ENCODE data around the gene NBEAL1. TPM values are rescaled to one million over a fixed set of nuclear protein-coding genes. Genes with fewer than 3 reads are reported as not detected.
A peak's percentile ranks its signal among the peaks of the same experiment; 100 is the strongest.
"Not testable (repeated sequence)": the region's sequence is repeated elsewhere in the genome, so short reads cannot be mapped to it uniquely, and the experiment has no call there.

NBEAL1 gene
- total and polyA plus RNA-seq, 7 experiments from 2014 or later: 6.2 to 15.9 (median 11.8) TPM

DNA sequence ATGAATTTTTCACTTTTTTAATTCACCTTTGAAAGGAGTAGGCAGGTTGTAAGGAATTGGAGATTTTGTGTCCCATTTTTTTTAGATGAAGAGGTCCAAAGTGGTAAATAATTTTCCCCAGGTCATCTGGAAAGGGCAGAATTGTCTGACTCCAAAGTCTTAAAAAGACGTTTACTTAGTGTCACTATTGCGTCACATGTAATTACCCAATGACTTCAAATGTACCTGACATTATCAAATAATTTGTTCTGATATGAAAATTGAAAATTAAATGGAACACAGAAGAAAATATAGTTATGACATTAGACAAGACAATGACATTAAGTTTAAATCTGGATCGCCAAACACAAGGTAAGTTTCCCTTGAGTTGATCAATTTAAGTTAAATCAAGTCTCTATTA lies 24.2 kb upstream of the NBEAL1 start:
- CTCF ChIA-PET: no interaction called here
- no peak for DNase-seq
- H3K4me3 Mint-ChIP-seq: no peak overlapping the region
- no peaks in the 10 kb centered on the region for H3K36me3 ChIP-seq (ENCODE audit: control insufficient read depth in 2 of 3, insufficient read depth in 3 of 3, low read length in 3 of 3)
- no peaks in the 10 kb centered on the region for H3K27me3 ChIP-seq (ENCODE audit: control insufficient read depth in 2 of 2, insufficient read depth in 2 of 2, low read length in 2 of 2)
- ATAC-seq: no peak
- no peak overlapping the region for H3K4me3 ChIP-seq (ENCODE audit: low read length)
- H3K9me3 Mint-ChIP-seq: peaks cover 0 to 4% (median 0%) of the 10 kb centered on the region in 11 donors
- H3K36me3 Mint-ChIP-seq: peaks cover 0 to 8% (median 0%) of the 10 kb centered on the region in 5 donors
- no peak overlapping the region for H3K27ac ChIP-seq (ENCODE audit: low read depth, low read length)
- H3K4me1 Mint-ChIP-seq: no peaks in the 10 kb centered on the region
- POLR2A ChIA-PET: no interaction called here
- peaks cover 0 to 9% (median 4%) of the 10 kb centered on the region in 5 donors for H3K27me3 Mint-ChIP-seq
- no peaks in the 10 kb centered on the region for H3K4me1 ChIP-seq (ENCODE audit: control insufficient read depth in 2 of 2, insufficient read depth in 2 of 2, low read length in 2 of 2)
- H3K9me3 ChIP-seq (ENCODE audit: control insufficient read depth in 2 of 3, low read length in 3 of 3): no peaks in the 10 kb centered on the region
- intact Hi-C loops (cut with micrococcal nuclease): no loop called here
- H3K27ac Mint-ChIP-seq: no peak overlapping the region

- H3K4me1 ChIP-seq (ENCODE audit: control insufficient read depth in 2 of 2, insufficient read depth in 2 of 2, low read length in 2 of 2); H3K9me3 ChIP-seq (ENCODE audit: control insufficient read depth in 2 of 3, low read length in 3 of 3); DNase-seq; H3K9me3 Mint-ChIP-seq; H3K36me3 Mint-ChIP-seq; H3K4me3 ChIP-seq (ENCODE audit: low read length); H3K27me3 ChIP-seq (ENCODE audit: control insufficient read depth in 2 of 2, insufficient read depth in 2 of 2, low read length in 2 of 2); H3K27ac ChIP-seq (ENCODE audit: low read depth, low read length); H3K4me1 Mint-ChIP-seq; intact Hi-C loops (cut with micrococcal nuclease); CTCF ChIA-PET; H3K27me3 Mint-ChIP-seq; H3K4me3 Mint-ChIP-seq; H3K36me3 ChIP-seq (ENCODE audit: control insufficient read depth in 2 of 3, insufficient read depth in 3 of 3, low read length in 3 of 3); H3K27ac Mint-ChIP-seq; POLR2A ChIA-PET: not testable (repeated sequence)
- ATAC-seq: peak; percentile 60
These were observed 17.6 kb upstream of the NBEAL1 start for GRCh38 chr2:202997113-202997512.

GRCh38 chr2:203002054-203002821 lies 12.4 kb upstream of the NBEAL1 start:
- H3K4me3 Mint-ChIP-seq: no peak overlapping the region
- no peak for DNase-seq
- H3K9me3 ChIP-seq (ENCODE audit: control insufficient read depth in 2 of 3, low read length in 3 of 3): no peaks in the 10 kb centered on the region
- peaks cover 0 to 7% (median 0%) of the 10 kb centered on the region in 5 donors for H3K27me3 Mint-ChIP-seq
- H3K9me3 Mint-ChIP-seq: peaks cover 0 to 3% (median 0%) of the 10 kb centered on the region in 11 donors
- intact Hi-C loops (cut with micrococcal nuclease): no loop called here
- H3K4me1 Mint-ChIP-seq: no peaks in the 10 kb centered on the region
- POLR2A ChIA-PET: interaction anchor here (1.1 kb wide), 1 partner anchor 25 kb away, joined by 6 read pairs; no protein-coding TSS in a partner anchor
- H3K36me3 Mint-ChIP-seq: peaks cover 0 to 5% (median 0%) of the 10 kb centered on the region in 5 donors
- no peak overlapping the region for H3K27ac ChIP-seq (ENCODE audit: low read depth, low read length)
- CTCF ChIA-PET: no interaction called here
- ATAC-seq: no peak
- H3K4me1 ChIP-seq (ENCODE audit: control insufficient read depth in 2 of 2, insufficient read depth in 2 of 2, low read length in 2 of 2): no peaks in the 10 kb centered on the region
- H3K4me3 ChIP-seq (ENCODE audit: low read length): no peak overlapping the region
- no peaks in the 10 kb centered on the region for H3K27me3 ChIP-seq (ENCODE audit: control insufficient read depth in 2 of 2, insufficient read depth in 2 of 2, low read length in 2 of 2)
- H3K27ac Mint-ChIP-seq: no peak overlapping the region
- H3K36me3 ChIP-seq (ENCODE audit: control insufficient read depth in 2 of 3, insufficient read depth in 3 of 3, low read length in 3 of 3): no peaks in the 10 kb centered on the region

- no peak overlapping the region for H3K4me3 Mint-ChIP-seq
- intact Hi-C loops (cut with micrococcal nuclease): no loop called here
These were observed 11.0 kb upstream of the NBEAL1 start for GRCh38 chr2:203003716-203004115.

DNA sequence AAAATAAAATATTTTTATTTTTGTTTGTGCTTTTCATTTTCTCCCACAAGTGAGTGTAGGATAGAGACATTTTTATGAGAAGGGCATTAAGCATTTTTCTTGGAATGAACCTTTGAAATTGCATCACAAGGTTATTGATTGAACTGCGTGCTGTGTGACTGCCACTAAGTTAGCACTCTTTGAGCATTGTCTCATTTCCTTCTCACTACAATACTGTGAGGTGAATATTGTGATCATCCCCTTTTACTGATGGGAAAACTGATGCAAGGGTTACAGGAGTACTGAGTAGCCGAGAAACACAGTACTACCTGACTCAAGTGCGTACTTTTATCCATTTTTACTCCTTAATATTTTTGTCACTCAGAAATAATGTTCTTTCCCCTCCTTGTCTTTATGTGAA lies 2.0 kb downstream of the NBEAL1 start:
- no peaks in the 10 kb centered on the region for H3K9me3 ChIP-seq (ENCODE audit: control insufficient read depth in 2 of 3, low read length in 3 of 3)
- H3K4me1 ChIP-seq (ENCODE audit: control insufficient read depth in 2 of 2, insufficient read depth in 2 of 2, low read length in 2 of 2): peaks cover 5 to 14% of the 10 kb centered on the region in 2 donors
- intact Hi-C loops (cut with micrococcal nuclease): loop anchor here in 1 of 2 donors (10.0 kb wide), 1 partner anchor 982 kb away; the partner anchor contains the start of gene FZD7
- H3K4me3 ChIP-seq (ENCODE audit: low read length): no peak overlapping the region
- Mint-ChIP-seq H3K4me1 (peaks cover 18 to 48% (median 44%) of the 10 kb centered on the region in 7 donors), H3K9me3 (no peaks in the 10 kb centered on the region), H3K27ac (peak overlapping the region in 2 of 9 donors; percentile 42 to 68), H3K4me3 (peak overlapping the region; percentile 2 to 54 (median 32)), H3K36me3 (peaks cover 0 to 3% (median 0%) of the 10 kb centered on the region in 5 donors), H3K27me3 (peaks cover 0 to under 1% (median 0%) of the 10 kb centered on the region in 5 donors)
- ChIA-PET CTCF (no interaction called here), POLR2A (no interaction called here)
- ATAC-seq (no peak), DNase-seq (no peak)
- peak overlapping the region; percentile 28 for H3K27ac ChIP-seq (ENCODE audit: low read depth, low read length)
- H3K36me3 ChIP-seq (ENCODE audit: control insufficient read depth in 2 of 3, insufficient read depth in 3 of 3, low read length in 3 of 3): peaks cover 0 to 8% (median 0%) of the 10 kb centered on the region in 3 experiments
- no peaks in the 10 kb centered on the region for H3K27me3 ChIP-seq (ENCODE audit: control insufficient read depth in 2 of 2, insufficient read depth in 2 of 2, low read length in 2 of 2)

More at GRCh38 chr2:203003716-203004115, 11.0 kb upstream of the NBEAL1 start:
- no peak for ATAC-seq
- POLR2A ChIA-PET: no interaction called here
- Histone ChIP-seq H3K4me1 (ENCODE audit: control insufficient read depth in 2 of 2, insufficient read depth in 2 of 2, low read length in 2 of 2) (no peaks in the 10 kb centered on the region), H3K27ac (ENCODE audit: low read depth, low read length) (no peak overlapping the region), H3K4me3 (ENCODE audit: low read length) (no peak overlapping the region), H3K27me3 (ENCODE audit: control insufficient read depth in 2 of 2, insufficient read depth in 2 of 2, low read length in 2 of 2) (no peaks in the 10 kb centered on the region), H3K9me3 (ENCODE audit: control insufficient read depth in 2 of 3, low read length in 3 of 3) (no peaks in the 10 kb centered on the region), H3K36me3 (ENCODE audit: control insufficient read depth in 2 of 3, insufficient read depth in 3 of 3, low read length in 3 of 3) (no peaks in the 10 kb centered on the region)
- Mint-ChIP-seq H3K27ac (no peak overlapping the region), H3K27me3 (peaks cover 0 to 8% (median 0%) of the 10 kb centered on the region in 5 donors), H3K4me1 (no peaks in the 10 kb centered on the region), H3K36me3 (peaks cover 0 to 5% (median 0%) of the 10 kb centered on the region in 5 donors), H3K9me3 (peaks cover 0 to 6% (median under 1%) of the 10 kb centered on the region in 11 donors)
- CTCF ChIA-PET: no interaction called here
- DNase-seq: no peak

GRCh38 chr2:203018181-203018580 lies 3.5 kb downstream of the NBEAL1 start:
- Mint-ChIP-seq H3K4me1 (peaks cover 18 to 48% (median 39%) of the 10 kb centered on the region in 7 donors), H3K9me3 (no peaks in the 10 kb centered on the region), H3K4me3 (peak overlapping the region in 9 of 10 donors; percentile 5 to 70 (median 42)), H3K27ac (peak overlapping the region in 8 of 9 donors; percentile 1 to 76 (median 46)), H3K27me3 (no peaks in the 10 kb centered on the region), H3K36me3 (peaks cover 0 to 3% (median 0%) of the 10 kb centered on the region in 5 donors)
- Histone ChIP-seq H3K27ac (ENCODE audit: low read depth, low read length) (peak overlapping the region; percentile 27), H3K9me3 (ENCODE audit: control insufficient read depth in 2 of 3, low read length in 3 of 3) (no peaks in the 10 kb centered on the region), H3K27me3 (ENCODE audit: control insufficient read depth in 2 of 2, insufficient read depth in 2 of 2, low read length in 2 of 2) (no peaks in the 10 kb centered on the region), H3K4me1 (ENCODE audit: control insufficient read depth in 2 of 2, insufficient read depth in 2 of 2, low read length in 2 of 2) (peaks cover 5 to 14% of the 10 kb centered on the region in 2 donors), H3K4me3 (ENCODE audit: low read length) (no peak overlapping the region), H3K36me3 (ENCODE audit: control insufficient read depth in 2 of 3, insufficient read depth in 3 of 3, low read length in 3 of 3) (peaks cover 0 to 8% (median 0%) of the 10 kb centered on the region in 3 experiments)
- intact Hi-C loops (cut with micrococcal nuclease): loop anchor here in 1 of 2 donors (10.0 kb wide), 1 partner anchor 983 kb away; the partner anchor contains the start of gene FZD7
- ATAC-seq (no peak), DNase-seq (no peak)
- ChIA-PET CTCF (no interaction called here), POLR2A (interaction anchor here (0.6 kb wide), 1 partner anchor 108 kb away, joined by 3 read pairs; no protein-coding TSS in a partner anchor)
